NCI-H1105 treated with DMSO at 0.1 percent for 48 hours (cell line): ENCODE results near the gene LTB4R2.

Source experiments
- DNase-seq: peaks from one replicate; lab custom pipeline; 2025; lab: John Stamatoyannopoulos, UW

Gene LTB4R2

GRCh38 chr14:24277606-24278321 is 32.2 kb upstream of the LTB4R2 start:
- no peak for DNase-seq

DNA sequence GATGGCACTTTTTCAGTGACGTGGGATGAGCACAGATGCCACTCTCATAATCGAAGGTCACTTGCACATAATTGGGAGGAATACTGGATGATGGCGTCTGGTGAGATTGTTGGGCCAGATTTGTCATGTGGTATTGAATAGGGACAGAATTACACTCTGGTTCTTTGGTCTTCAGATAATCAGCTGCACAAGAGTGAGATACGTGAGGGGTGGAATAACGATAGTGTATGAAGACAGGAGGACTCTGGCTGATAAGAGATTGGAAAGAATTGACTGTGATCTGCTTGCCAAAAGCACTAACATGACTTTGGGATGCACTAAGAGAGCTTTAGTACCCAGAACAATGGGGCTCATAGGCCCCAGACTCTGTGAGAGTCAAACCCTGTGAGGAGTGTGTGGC is 31.5 kb upstream of the LTB4R2 start:
- DNase-seq = no peak

- peak; percentile 5 for DNase-seq
Observed at GRCh38 chr14:24279301-24280186, 30.4 kb upstream of the LTB4R2 start.

DNA sequence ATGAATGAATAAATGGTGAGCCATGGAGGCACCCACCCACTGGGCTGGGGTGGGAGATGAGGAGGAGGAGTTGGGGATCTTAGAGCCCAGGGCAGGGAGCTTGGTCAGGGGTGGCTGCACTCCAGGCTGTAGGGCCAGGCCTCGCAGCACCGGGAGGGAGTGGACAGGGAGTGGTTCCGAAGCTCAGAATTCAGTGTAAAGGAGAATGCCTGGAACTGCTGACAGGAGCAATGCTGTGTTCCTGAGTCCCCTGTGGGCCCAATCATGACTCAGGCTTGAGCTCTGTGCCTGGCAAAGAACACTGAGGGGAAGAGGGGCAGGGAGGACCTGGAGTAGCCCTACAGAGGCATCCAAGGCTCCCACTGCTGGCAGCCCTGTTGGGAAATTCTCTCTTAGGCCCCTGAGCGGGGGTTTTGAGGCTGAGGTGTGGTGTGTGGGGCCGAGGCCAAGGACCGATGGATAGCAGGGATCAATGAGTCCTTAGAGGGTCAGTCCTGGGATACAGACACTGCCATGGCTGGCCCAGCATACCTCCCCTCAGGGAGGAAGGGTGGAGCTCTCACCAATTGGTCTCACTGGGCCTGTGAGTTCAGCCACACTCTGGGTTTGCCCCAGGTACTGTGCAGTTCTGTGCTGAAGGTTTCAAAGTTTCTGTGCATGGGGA is 29.0 kb upstream of the LTB4R2 start:
- DNase-seq = no peak

DNA sequence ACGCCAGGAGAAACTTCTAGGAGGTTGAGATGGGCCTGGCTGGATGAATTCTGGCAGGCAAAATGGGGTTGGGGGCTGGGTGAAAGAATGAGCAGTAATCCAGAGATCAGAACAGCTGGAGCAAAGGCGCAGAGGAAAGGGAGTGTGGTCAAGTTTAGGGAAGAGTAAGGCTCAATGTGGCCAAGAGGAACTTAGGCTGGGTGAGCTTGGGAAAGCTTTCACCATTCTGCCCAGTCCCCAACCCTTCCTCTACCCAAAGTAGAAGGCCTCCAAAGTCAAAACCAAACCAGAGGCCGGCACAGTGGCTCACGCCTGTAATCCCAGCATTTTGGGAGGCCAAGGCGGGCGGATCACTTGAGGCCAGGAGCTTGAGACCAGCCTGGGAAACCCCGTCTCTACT is 28.3 kb upstream of the LTB4R2 start:
- no peak for DNase-seq

DNA sequence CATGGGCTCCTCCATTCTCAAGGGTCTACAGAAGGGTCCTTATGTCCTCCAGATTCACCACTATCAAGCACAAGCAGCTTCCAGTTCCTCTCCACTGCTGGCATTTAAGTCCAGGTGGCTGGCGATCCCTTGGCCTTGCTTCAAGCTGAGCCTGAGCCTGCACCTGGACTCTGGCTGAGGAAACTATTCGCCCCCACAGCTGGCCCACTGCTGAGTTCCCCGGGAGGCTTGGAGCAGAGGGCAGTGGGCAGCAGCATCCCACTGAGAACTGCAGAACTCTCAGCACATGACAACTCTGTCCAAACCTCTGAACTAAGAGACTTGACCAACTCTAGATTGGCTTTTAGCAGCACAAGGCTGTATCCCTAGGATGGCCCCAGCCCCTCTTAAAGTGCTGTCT is 27.2 kb upstream of the LTB4R2 start:
- DNase-seq = no peak

DNA sequence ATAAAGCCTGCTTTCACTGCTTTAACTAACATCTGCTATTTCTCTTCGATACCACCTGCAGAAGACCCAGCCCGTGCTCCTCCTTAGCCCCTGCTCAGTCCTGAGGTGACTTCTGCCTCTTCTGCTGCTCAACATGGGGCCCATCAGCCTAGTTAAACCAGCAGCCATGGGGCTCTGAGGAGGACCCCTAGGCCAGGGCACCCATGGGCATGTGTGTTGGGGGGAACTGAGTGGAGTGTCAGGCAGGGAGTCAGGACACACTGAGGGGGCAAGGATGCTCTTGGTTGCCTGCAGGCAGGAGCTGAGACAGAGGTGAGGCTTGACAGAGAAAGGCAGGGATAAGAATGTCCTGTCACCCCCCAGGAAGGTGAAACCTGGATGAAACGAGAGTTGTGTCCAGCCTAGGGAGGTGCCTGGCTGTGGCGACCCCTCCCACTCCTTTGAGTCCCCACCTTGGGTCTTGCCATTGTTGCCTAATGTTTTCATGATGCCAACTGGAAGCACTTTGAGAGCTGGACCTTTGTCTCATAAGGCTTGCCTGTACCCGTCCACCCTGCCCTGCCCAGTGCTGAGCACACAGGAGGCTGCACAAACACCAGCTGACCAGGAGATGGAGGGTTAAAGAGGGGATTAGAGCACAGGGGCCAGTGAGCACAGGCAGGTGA is 26.0 kb upstream of the LTB4R2 start:
- no peak for DNase-seq

DNA sequence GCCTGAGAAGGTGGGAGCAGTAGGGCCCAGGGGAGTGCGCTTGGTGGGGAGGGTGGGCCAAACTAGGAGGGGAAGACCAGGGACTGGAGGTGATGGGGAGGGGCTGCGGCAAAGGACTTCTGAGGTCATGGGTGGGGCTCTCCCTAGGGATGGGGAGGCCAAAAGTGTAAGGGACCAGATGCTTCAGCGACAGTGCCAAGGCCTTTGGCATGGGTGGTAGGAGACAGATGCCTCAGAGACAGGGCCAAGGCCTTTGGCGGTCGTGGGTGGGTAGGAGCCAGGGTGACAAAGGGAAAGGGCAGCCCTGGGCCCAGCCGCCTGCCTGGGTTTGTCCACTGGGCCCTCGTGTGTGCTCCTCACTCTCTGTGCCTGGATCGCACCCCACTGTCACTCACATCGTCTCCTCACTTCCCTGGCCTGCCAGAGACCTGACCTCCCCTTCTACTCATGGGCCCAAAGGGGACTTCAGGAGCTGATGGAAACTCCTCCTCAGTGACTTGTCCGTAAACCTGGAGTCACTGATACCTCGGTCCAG is 25.4 kb upstream of the LTB4R2 start:
- no peak for DNase-seq

DNA sequence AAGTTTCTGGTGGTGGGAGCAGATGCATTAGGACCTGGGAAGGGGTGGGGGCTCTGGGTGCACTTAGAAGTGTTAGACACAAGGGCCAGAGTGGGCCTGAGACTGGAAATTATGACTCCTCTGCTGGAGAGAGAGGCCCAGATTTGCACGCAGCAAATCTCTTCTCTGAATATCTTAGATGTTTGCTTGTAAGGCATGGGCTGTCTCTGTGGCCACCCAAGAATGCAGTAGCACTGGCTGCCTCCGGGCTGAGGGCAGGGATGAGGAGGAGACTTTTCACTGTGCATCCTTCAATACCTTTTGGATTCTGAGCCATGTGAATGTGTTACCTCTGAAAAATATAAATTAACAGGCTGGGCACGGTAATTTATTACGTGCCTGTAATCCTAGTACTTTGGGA is 24.6 kb upstream of the LTB4R2 start:
- DNase-seq = no peak

GRCh38 chr14:24286996-24287395 is 22.9 kb upstream of the LTB4R2 start:
- no peak for DNase-seq

GRCh38 chr14:24289649-24290280 is 20.2 kb upstream of the LTB4R2 start:
- no peak for DNase-seq

GRCh38 chr14:24290746-24291145 is 19.2 kb upstream of the LTB4R2 start:
- DNase-seq = no peak

DNA sequence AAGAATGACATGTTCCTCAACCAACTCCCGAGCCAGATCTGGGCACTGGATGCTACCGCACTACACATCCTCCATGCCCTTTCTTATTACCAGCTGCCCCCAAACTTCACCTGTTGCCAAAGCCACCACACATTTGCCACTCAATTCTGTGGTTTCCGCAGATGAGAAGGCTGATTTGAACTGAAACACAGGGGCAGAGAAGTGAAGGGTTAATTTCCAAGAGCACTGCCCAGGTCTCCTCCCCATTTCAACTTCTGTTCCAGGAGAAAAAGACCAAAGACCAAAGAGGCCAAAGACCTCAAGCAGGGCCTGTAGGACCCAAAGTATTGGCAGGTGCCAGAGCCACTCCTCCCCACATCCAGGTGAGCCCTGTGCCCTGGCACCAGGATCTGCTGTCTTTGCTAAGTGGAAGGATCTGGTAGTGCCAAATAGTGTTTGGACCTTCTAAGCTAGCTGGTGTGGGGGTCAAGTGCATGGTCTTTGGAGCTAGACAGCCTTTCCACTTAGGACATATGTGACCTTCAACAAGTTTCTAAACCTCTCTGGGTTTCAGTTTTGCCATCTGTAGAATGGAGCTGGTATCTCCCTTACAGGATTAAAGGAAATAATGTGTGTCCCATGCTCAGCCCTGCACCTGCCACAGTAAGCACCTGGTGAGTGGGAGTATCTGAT is 18.4 kb upstream of the LTB4R2 start:
- no peak for DNase-seq

- DNase-seq = no peak
Observed at GRCh38 chr14:24292118-24292807, 17.7 kb upstream of the LTB4R2 start.

DNA sequence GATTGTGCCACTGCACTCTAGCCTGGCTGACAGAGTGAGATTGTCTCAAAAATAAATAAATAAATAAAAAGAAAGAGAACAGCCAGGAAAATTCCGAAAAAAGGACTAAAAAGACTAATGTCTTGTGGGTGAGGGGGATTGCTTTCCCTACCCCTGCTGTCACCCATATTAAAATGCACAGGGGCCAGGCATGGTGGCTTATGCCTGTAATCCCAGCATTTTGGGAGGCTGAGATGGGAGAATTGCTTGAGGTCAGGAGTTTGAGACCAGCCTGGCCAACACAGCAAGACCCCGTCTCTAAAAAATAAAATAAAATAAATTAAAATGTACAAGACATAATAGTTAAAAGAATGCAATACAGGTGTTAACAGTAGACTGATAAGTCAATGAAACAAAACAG is 16.4 kb upstream of the LTB4R2 start:
- no peak for DNase-seq

DNA sequence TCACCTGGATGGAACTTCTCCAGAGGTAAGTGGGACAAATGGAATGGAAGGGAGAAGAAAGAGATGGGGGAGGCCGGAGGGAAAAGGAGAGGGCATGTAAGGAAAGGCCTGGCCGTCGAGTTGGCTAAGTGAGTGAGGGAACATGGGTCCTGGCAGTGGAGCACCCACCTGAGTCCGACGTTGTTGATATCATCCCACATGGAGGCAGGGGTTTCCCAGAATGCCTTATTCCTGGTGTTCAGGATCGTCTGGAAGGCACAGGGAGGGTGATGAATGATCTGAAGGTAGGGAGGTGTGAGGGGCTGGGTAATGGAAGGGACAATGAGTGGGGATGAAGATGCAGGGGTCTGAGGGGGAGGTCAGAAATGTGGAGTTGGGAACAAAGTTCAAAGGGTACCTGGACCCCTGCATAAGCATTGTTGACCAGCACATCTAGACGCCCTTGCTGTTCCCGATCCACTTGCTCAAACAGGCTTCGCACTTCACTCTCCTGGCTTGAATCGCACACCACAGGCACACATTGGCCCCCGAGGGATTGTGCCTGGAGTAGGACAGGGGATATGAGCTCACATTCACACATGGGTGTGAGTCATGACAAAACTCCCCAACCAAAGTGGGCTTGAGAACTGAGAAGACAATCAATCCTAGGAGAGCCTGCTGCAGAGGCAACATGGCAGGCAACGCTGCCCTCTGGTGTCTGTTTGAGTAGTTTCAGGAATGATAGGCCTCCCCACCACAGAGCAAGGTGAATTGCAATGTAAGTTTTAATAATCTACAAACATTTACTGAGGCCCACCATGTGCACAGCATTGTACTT is 13.4 kb upstream of the LTB4R2 start:
- peak; percentile 57 for DNase-seq

DNA sequence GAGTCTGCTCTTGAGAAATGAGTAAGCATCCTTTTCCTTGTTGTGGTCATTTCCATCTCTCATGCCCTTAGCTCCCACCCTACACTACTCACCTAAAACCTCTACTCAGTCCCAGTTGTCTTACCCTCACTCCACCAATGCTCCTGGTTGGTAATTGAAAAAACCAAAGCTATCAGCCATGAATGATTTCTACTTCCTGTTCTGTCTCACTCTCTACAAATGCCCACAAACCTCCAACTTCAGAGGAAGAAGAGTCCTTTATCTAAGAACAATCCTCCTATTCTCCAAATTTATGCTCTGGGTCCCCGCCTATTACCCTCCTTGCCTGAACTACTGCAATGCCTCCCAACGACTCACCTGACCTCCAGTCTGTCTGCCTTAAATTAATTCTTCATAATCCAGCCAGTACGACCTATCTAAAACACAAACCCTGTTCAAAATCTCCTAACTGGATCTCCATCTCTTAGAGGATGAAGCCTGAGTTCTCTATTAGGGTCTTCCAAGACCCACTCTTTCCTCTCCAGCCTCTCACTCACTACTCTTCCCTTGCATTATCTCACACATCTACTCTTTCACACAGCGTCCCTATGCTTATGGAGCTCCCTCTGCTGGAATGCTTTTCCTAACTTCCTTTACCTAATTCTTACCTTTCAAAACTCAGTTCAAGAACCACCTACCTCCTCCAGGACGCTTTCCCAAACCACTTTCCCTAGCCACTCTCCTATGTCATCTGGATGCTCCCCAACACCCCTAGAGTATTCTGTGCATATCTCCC is 12.6 kb upstream of the LTB4R2 start:
- DNase-seq = peak; percentile 25

DNA sequence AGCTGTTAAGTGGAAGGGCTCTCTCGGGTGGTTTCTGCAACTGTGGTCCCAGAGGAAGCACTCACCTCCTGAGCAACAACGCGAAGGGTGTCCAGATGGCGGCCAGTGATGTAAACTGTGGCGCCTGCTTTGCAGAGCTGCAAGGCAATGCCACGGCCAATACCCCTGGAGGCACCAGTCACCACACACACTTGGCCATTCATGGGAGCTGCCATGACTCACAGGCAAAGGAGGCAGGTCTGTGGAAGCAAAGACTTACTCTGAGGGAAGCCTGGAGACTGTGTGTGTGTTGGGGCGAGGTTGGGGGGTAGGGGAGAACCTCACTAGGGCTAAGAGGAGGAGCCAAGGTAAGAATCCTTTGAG is 11.1 kb upstream of the LTB4R2 start:
- no peak for DNase-seq
